B cell (primary cell): ENCODE measurements around the gene KCNF1.

Experiments
- CTCF ChIP-seq: fragments of 200-600 bp; IDR thresholded peaks from one replicate; pipeline ENCODE4 v1.8.0; 2022; ENCODE audit warnings: antibody characterized with exemption, mild to moderate bottlenecking
- EZH2 ChIP-seq: IDR thresholded peaks from 2 replicates; pipeline ENCODE4 v1.6.1; 2012; ENCODE audit warnings: borderline replicate concordance, low read depth, mild to moderate bottlenecking, moderate library complexity, low read length; ENCODE audit not compliant: insufficient read depth, poor library complexity, severe bottlenecking

GRCh38 chr2:10947446-10948187, 35.9 kb downstream of the KCNF1 start:
- no peak for TF ChIP-seq CTCF
- no peak for TF ChIP-seq EZH2
